HCT116 (cell line): ENCODE measurements around the gene CSDE1. TPM values are rescaled to one million over a fixed set of nuclear protein-coding genes. Genes with fewer than 3 reads are reported as not detected.
"Not testable (repeated sequence)": the region's sequence is repeated elsewhere in the genome, so short reads cannot be mapped to it uniquely, and the experiment has no call there.

ENCODE experiments used
- ATAC-seq: fragments of 200-7000 bp; cut with Tn5 transposase; 2 replicates; pipeline ENCODE4 v1.9.1; 2020; ENCODE audit warnings: mild to moderate bottlenecking, moderate library complexity
- BruUV-seq: library from RNA; stranded (reverse); fragments of 400-500 nt; replicated peaks from 2 replicates; lab custom pipeline; 2021; lab: Mats Ljungman, UMichigan
- CTCF ChIA-PET: fragments of 300-600 bp; sonication (Branson Sonifier 250); formaldehyde crosslinking; loops from one replicate; lab custom pipeline; 2021; ENCODE audit warnings: antibody characterized with exemption; lab: Charles Lee
- POLR2A ChIA-PET: fragments of 300-600, 350-600 bp; sonication (Branson Sonifier 250); formaldehyde crosslinking; loops from one replicate; lab custom pipeline; 2021; ENCODE audit warnings: antibody characterized with exemption; lab: Charles Lee
- RAD21 ChIA-PET, 2 experiments: fragments of 300-600 bp; sonication (Branson Sonifier 250); formaldehyde crosslinking; loops; one replicate each; lab custom pipeline; 2023; ENCODE audit warnings: low total read pairs in 2 of 2; ENCODE audit not compliant: uncharacterized antibody in 2 of 2, unreplicated experiment in 2 of 2, low non-redundant PET in 1 of 2; lab: Charles Lee
- DNase-seq: peaks from one replicate; pipeline ENCODE4 v3.0.0-alpha.2; 2010; ENCODE audit warnings: low read depth, low spot score
- H2AFZ ChIP-seq: fragments of 200-600 bp; shearing (Covaris generic), sonication (generic); 2 replicates; pipeline ENCODE4 v1.6.1; 2017; ENCODE audit warnings: low read depth, mixed run types, mixed read lengths, antibody characterized with exemption, low read length; ENCODE audit not compliant: poor library complexity, severe bottlenecking
- H3K27ac ChIP-seq: 2 replicates; pipeline ENCODE4 v1.5.1; 2012; ENCODE audit warnings: low read depth, low read length
- H3K27me3 ChIP-seq: fragments of 200-600 bp; sonication (generic); 2 replicates; pipeline ENCODE4 v1.6.1; 2016; ENCODE audit warnings: mixed run types, low read length, mixed read lengths; ENCODE audit not compliant: insufficient read depth
- H3K36me3 ChIP-seq, 2 experiments: fragments of 200-500 bp in 1 of 2; fragments of 200-600 bp in 1 of 2; sonication (Bioruptor generic) in 1 of 2; sonication (generic) in 1 of 2; 2 replicates each; pipeline versions ENCODE4 v1.5.1 to v1.6.1; 2014 to 2016; ENCODE audit warnings: low read length in 2 of 2, inconsistent platforms in 1 of 2, mixed read lengths in 1 of 2, mixed run types in 1 of 2; ENCODE audit not compliant: insufficient read depth in 2 of 2, control insufficient read depth in 1 of 2
- H3K4me1 ChIP-seq, 2 experiments: fragments of 200-600 bp in 1 of 2; sonication (generic) in 1 of 2; 2 replicates each; pipeline versions ENCODE4 v1.5.1 to v1.6.1; 2012 to 2017; ENCODE audit warnings: low read length in 2 of 2, inconsistent platforms in 1 of 2, mild to moderate bottlenecking in 1 of 2, mixed read lengths in 1 of 2, mixed run types in 1 of 2, moderate library complexity in 1 of 2; ENCODE audit not compliant: insufficient read depth in 2 of 2, control insufficient read depth in 1 of 2
- H3K4me2 ChIP-seq: fragments of 200-600 bp; sonication (generic); 2 replicates; pipeline ENCODE4 v1.6.1; 2017; ENCODE audit warnings: mixed run types, low read length, mixed read lengths
- H3K4me3 ChIP-seq, 2 experiments: fragments of 200-600 bp in 1 of 2; sonication (generic) in 1 of 2; replicated peaks in 1 of 2; 2 replicates each; pipeline ENCODE4 v1.5.1; 2011 to 2016; ENCODE audit warnings: low read length in 2 of 2, control low read depth in 1 of 2, low read depth in 1 of 2, mild to moderate bottlenecking in 1 of 2, mixed read lengths in 1 of 2, mixed run types in 1 of 2
- H3K79me2 ChIP-seq: fragments of 200-600 bp; sonication (generic); 2 replicates; pipeline ENCODE4 v1.6.1; 2017; ENCODE audit warnings: mild to moderate bottlenecking, mixed run types, low read length, moderate library complexity, mixed read lengths; ENCODE audit not compliant: insufficient read depth
- H3K9ac ChIP-seq: fragments of 200-600 bp; sonication (generic); 2 replicates; pipeline ENCODE4 v1.6.1; 2016; ENCODE audit warnings: low read length, mixed read lengths
- H3K9me2 ChIP-seq: fragments of 200-600 bp; sonication (generic), shearing (Covaris generic); 2 replicates; pipeline ENCODE4 v1.6.1; 2017; ENCODE audit warnings: mixed run types, mild to moderate bottlenecking, moderate library complexity; ENCODE audit not compliant: insufficient read depth
- H3K9me3 ChIP-seq, 2 experiments: fragments of 200-500 bp in 1 of 2; fragments of 200-600 bp in 1 of 2; sonication (Bioruptor generic) in 1 of 2; sonication (generic) in 1 of 2; 2 replicates each; pipeline ENCODE4 v1.6.1; 2014 to 2017; ENCODE audit warnings: low read length in 2 of 2, mixed read lengths in 2 of 2, inconsistent platforms in 1 of 2, low read depth in 1 of 2, mild to moderate bottlenecking in 1 of 2, mixed run types in 1 of 2, moderate library complexity in 1 of 2; ENCODE audit not compliant: control insufficient read depth in 1 of 2, insufficient read depth in 1 of 2
- H4K20me1 ChIP-seq: fragments of 200-600 bp; sonication (generic), shearing (Covaris generic); 2 replicates; pipeline ENCODE4 v1.6.1; 2017; ENCODE audit warnings: mixed run types, mild to moderate bottlenecking, moderate library complexity; ENCODE audit not compliant: insufficient read depth
- EGR1 ChIP-seq: IDR thresholded peaks from 2 replicates; pipeline ENCODE4 v1.6.1; 2012; ENCODE audit warnings: low read depth
- ZFX ChIP-seq: fragments of 450-650 bp; IDR thresholded peaks from 2 replicates; pipeline ENCODE4 v1.6.1; 2017
- intact Hi-C: fragments of 100-400 bp; cut with micrococcal nuclease; formaldehyde crosslinking; loops from 2 replicates; pipeline ENCODE4 v1.10.0; 2022
- total RNA-seq: library from RNA; stranded (reverse); gene quantifications from one replicate; pipeline ENCODE4 v1.2.1, GENCODE V29; 2021; ENCODE audit not compliant: unreplicated experiment
- TF ChIP-seq, protein P1 (sequence below): IDR thresholded peaks from 2 replicates; pipeline ENCODE4 v1.6.1; 2011; ENCODE audit warnings: mild to moderate bottlenecking, low read length, moderate library complexity; ENCODE audit not compliant: insufficient replicate concordance; ENCODE audit errors: extremely low read depth
- TF ChIP-seq, protein P2 (sequence below): IDR thresholded peaks from 2 replicates; pipeline ENCODE4 v1.6.1; 2012

Gene CSDE1
- total RNA-seq, 1 experiment from 2014 or later: 515 TPM

DNA sequence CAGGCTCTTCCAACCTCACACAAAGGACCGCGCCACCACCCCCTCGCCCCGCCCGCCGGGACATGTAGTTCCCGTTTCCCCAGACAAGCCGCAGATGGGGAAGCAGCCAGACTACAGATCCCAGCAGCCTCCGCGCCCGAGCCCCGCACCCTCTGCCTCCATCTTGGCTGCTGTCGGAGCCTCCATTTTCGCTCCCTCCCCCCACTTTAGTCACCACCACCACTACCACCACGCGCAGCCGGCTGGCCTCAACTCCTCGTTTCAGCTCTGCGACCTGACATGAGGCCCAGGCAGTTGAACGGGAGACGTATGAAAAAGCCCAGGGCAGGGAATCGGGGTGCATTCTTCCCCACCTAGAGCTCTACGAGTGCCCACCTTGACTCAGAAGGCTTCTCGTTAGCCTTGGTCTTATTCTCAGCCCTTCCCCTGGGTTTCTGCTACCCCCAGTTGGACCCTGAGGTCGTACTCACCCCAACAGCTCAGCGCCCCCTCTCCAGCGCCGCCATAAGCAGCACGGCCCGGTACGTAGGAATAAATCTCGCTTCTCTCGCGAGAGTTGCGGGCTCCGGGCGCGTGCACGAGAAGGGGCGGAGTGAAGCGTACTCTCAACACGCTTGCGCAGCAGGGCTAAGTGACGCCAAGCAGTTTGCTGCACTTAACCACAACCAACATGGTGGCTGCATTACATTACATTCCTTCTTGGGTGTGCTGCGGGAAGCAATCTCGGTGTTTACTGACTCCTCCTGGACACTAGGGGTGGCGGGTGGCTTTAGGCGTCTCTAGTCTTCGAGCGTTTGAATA lies at the start of gene CSDE1 (continued):
- TF ChIP-seq, protein P1, sequence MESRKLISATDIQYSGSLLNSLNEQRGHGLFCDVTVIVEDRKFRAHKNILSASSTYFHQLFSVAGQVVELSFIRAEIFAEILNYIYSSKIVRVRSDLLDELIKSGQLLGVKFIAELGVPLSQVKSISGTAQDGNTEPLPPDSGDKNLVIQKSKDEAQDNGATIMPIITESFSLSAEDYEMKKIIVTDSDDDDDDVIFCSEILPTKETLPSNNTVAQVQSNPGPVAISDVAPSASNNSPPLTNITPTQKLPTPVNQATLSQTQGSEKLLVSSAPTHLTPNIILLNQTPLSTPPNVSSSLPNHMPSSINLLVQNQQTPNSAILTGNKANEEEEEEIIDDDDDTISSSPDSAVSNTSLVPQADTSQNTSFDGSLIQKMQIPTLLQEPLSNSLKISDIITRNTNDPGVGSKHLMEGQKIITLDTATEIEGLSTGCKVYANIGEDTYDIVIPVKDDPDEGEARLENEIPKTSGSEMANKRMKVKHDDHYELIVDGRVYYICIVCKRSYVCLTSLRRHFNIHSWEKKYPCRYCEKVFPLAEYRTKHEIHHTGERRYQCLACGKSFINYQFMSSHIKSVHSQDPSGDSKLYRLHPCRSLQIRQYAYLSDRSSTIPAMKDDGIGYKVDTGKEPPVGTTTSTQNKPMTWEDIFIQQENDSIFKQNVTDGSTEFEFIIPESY: peak; percentile 95
- peak; percentile 69 for TF ChIP-seq EGR1
- TF ChIP-seq, protein P2, sequence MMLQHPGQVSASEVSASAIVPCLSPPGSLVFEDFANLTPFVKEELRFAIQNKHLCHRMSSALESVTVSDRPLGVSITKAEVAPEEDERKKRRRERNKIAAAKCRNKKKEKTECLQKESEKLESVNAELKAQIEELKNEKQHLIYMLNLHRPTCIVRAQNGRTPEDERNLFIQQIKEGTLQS: no peak
- peak; percentile 21; the same call in 1 of the 2 replicates for TF ChIP-seq ZFX

DNA sequence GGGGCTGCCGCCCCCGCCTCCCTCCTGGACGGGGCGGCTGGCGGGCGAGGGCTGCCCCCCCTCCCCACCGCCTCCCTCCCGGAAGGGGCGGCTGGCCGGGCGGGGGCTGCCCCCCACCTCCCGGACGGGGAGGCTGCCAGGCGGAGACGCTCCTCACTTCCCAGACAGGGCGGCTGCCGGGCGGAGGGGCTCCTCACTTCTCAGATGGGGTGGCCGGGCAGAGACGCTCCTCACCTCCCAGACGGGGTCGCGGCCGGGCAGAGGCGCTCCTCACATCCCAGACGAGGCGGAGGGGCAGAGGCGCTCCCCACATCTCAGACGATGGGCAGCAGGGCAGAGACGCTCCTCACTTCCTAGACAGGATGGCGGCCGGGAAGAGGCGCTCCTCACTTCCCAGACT lies 46.7 kb upstream of the CSDE1 start:
- H2AFZ ChIP-seq, H3K27me3 ChIP-seq, intact Hi-C loops, H3K4me1 ChIP-seq, DNase-seq, H3K79me2 ChIP-seq, H3K4me3 ChIP-seq, H4K20me1 ChIP-seq, H3K9me3 ChIP-seq, POLR2A ChIA-PET, CTCF ChIA-PET, H3K9ac ChIP-seq, H3K36me3 ChIP-seq, RAD21 ChIA-PET, H3K9me2 ChIP-seq, H3K4me2 ChIP-seq, BruUV-seq, ATAC-seq, H3K27ac ChIP-seq: not testable (repeated sequence)
